BLaER1 treated with 17β-estradiol and CSF1 and Interleukin-3, amounts not matched to agents 10 nM and 100 nM (cell line): ENCODE measurements around the gene ADCY1.

Experiments
- H3K27ac ChIP-seq, 11 experiments: shearing (Covaris generic); formaldehyde crosslinking; 2 replicates each; pipeline ENCODE4 v1.8.1; 2022
- H3K27me3 ChIP-seq, 11 experiments: shearing (Covaris generic); formaldehyde crosslinking; 2 replicates each; pipeline ENCODE4 v1.8.1; 2022
- H3K36me3 ChIP-seq, 11 experiments: shearing (Covaris generic); formaldehyde crosslinking; 2 replicates each; pipeline ENCODE4 v1.8.1; 2022
- H3K4me1 ChIP-seq, 10 experiments: shearing (Covaris generic); formaldehyde crosslinking; 2 replicates each; pipeline ENCODE4 v1.8.1; 2022
- H3K4me2 ChIP-seq, 11 experiments: shearing (Covaris generic); formaldehyde crosslinking; 2 replicates each; pipeline ENCODE4 v1.8.1; 2022
- H3K4me3 ChIP-seq, 10 experiments: shearing (Covaris generic); formaldehyde crosslinking; 2 replicates each; pipeline ENCODE4 v1.8.1; 2022
- H3K9ac ChIP-seq, 11 experiments: shearing (Covaris generic); formaldehyde crosslinking; 2 replicates each; pipeline ENCODE4 v1.8.1; 2022
- H3K9me3 ChIP-seq, 11 experiments: shearing (Covaris generic); formaldehyde crosslinking; replicated peaks in 1 of 11; 2 replicates each; pipeline ENCODE4 v1.8.1; 2022
- H4K20me1 ChIP-seq, 11 experiments: shearing (Covaris generic); formaldehyde crosslinking; 2 replicates each; pipeline ENCODE4 v1.8.1; 2022
- Cebpa-rat ChIP-seq, 11 experiments: shearing (Covaris generic); IDR thresholded peaks; 2 replicates each; pipeline ENCODE4 v1.8.1; 2022

ADCY1 gene

DNA sequence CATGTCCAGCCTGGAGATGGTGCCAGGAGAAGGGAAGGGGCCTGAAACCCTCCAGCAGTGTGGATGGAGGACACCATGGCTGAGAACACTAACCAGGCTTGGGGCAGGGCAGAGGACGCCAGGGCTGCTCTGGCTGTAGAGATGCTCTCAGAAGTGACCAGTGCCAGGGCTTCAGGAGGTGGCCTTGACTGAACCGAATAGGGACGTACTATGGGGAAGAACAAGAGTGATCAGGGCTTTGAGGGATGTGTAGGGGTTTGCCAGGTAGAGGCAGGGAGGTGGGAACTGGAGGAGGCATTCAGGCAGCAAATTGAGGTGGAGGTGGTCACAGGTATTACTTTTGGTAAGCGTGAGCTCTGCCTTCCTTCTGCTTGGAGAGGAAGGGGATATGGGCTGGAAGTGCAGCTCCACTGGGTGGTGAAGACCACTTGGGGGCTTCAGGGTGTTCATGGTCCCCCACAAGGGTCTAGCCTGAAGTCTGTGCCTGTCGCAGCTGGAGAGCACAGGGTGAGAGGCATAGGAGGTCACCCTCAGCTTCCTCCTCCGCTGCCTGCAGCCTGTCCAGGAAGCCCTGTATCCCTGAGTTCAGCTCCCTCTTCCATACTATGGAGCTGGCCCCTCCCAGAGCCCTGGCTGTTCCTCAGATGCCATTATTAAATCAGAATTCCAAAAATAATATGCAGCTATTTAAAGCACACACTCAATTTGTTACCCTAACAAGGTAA lies 27.8 kb downstream of the ADCY1 start:
- Histone ChIP-seq H3K36me3 (no peaks in the 10 kb centered on the region), H3K27me3 (no peaks in the 10 kb centered on the region), H3K9me3 (peaks cover 0 to 14% (median 9%) of the 10 kb centered on the region in 11 experiments; a peak in 12 of 22 replicates), H3K9ac (no peak overlapping the region), H3K4me2 (no peak overlapping the region), H3K27ac (no peak overlapping the region), H4K20me1 (no peaks in the 10 kb centered on the region), H3K4me3 (no peak overlapping the region), H3K4me1 (peaks cover 0 to 7% (median 0%) of the 10 kb centered on the region in 10 experiments; a peak in 1 of 20 replicates)
- no peak for TF ChIP-seq Cebpa-rat (IDR thresholded peaks at IDR 0.05)

DNA sequence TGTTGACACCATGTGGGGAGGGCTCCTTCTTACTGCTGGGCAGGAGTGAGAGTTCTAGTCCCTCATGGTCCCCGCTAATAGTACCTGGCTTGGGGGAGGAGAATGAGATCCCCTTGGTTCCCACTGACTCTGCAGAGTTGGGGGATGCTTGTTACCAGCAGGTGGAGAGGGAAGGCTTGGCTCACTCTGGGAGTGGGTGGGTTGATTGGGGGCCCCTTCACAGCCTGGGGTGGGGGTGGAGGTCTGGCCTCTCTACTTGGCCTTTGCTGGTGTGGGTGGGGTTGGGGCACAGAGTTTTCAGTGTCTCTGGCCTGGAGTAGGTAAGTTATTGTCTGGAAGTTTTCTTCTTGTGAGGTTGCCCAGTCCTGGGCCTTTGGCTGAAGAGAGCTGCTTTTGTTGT lies 31.9 kb downstream of the ADCY1 start:
- no peaks in the 10 kb centered on the region for H4K20me1 ChIP-seq
- no peak overlapping the region for H3K9ac ChIP-seq
- H3K36me3 ChIP-seq: no peaks in the 10 kb centered on the region
- H3K27me3 ChIP-seq: no peaks in the 10 kb centered on the region
- no peak overlapping the region for H3K4me2 ChIP-seq
- no peak overlapping the region for H3K4me3 ChIP-seq
- TF ChIP-seq Cebpa-rat (IDR thresholded peaks at IDR 0.05): no peak
- no peak overlapping the region for H3K27ac ChIP-seq
- 0 out of 20 replicates have a peak, but pooled peaks cover 0 to 3% (median 0%) of the 10 kb centered on the region in 10 experiments for H3K4me1 ChIP-seq
- H3K9me3 ChIP-seq: peaks cover 19 to 44% (median 34%) of the 10 kb centered on the region in 11 experiments; a peak in 21 of 22 replicates

GRCh38 chr7:45606931-45607330 lies 32.8 kb downstream of the ADCY1 start:
- Histone ChIP-seq H3K27ac (no peak overlapping the region), H3K36me3 (peaks cover 0 to 3% (median 0%) of the 10 kb centered on the region in 11 experiments; a peak in 3 of 22 replicates), H3K4me2 (no peak overlapping the region), H3K9ac (no peak overlapping the region), H3K9me3 (peaks cover 21 to 47% (median 37%) of the 10 kb centered on the region in 11 experiments; a peak in 21 of 22 replicates), H3K4me1 (no peaks in the 10 kb centered on the region), H4K20me1 (no peaks in the 10 kb centered on the region), H3K27me3 (no peaks in the 10 kb centered on the region), H3K4me3 (no peak overlapping the region)
- TF ChIP-seq Cebpa-rat (IDR thresholded peaks at IDR 0.05): no peak

DNA sequence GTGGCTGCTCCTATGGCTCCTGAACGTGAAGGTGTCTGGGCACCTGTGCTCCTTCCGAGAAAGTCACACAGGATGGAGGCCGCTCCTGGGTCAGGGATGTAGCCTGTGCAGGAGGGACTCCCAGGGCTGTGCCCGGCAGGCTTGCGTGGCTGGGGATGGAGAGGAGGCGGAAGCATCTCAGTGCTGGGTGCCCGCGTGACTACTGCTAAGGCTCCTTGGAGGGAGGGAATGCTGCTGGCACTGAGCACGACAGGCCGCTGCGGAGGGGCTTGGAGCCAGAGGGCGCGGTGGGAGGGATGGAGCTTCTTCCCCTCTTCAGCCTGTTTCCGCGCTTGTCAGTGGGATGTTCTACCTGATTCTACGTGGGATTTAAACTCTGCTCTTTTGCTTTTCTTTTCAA lies 35.0 kb downstream of the ADCY1 start:
- no peaks in the 10 kb centered on the region for H3K27me3 ChIP-seq
- H3K4me1 ChIP-seq: no peaks in the 10 kb centered on the region
- no peaks in the 10 kb centered on the region for H4K20me1 ChIP-seq
- H3K4me3 ChIP-seq: no peak overlapping the region
- no peak overlapping the region for H3K4me2 ChIP-seq
- H3K36me3 ChIP-seq: peaks cover 0 to 20% (median 7%) of the 10 kb centered on the region in 11 experiments; a peak in 11 of 22 replicates
- no peak overlapping the region for H3K9ac ChIP-seq
- no peak for TF ChIP-seq Cebpa-rat (IDR thresholded peaks at IDR 0.05)
- no peak overlapping the region for H3K27ac ChIP-seq
- H3K9me3 ChIP-seq: peaks cover 43 to 65% (median 57%) of the 10 kb centered on the region in 11 experiments

DNA sequence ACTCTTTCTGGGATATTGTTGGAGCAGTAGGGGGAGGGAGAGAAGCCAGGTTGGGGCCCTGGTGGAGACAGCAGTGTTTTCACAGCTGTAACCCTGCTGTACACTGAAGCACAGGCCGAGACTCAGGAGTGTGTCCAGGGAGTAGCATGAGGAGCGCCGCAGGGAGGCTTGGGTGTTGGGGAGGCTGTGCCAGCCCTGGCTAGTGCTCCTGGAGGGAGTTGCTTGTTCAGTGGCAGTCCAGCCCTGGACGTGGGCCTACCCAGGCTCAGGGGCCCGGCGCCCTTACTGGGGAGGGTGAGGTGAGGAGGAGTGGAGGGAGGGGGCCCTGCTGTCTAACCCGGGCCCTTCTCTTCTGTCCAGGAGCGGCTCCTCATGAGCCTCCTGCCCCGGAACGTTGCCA lies 35.9 kb downstream of the ADCY1 start:
- Histone ChIP-seq H3K4me2 (no peak overlapping the region), H3K36me3 (peaks cover 0 to 20% (median 7%) of the 10 kb centered on the region in 11 experiments; a peak in 11 of 22 replicates), H3K27ac (no peak overlapping the region), H3K4me1 (no peaks in the 10 kb centered on the region), H3K9me3 (peaks cover 44 to 68% (median 60%) of the 10 kb centered on the region in 11 experiments), H3K4me3 (no peak overlapping the region), H4K20me1 (no peaks in the 10 kb centered on the region), H3K9ac (no peak overlapping the region), H3K27me3 (no peaks in the 10 kb centered on the region)
- TF ChIP-seq Cebpa-rat (IDR thresholded peaks at IDR 0.05): no peak

- Histone ChIP-seq H3K27ac (no peak overlapping the region), H3K36me3 (peaks cover 0 to 20% (median 7%) of the 10 kb centered on the region in 11 experiments; a peak in 12 of 22 replicates), H3K4me3 (no peak overlapping the region), H3K9me3 (peaks cover 48 to 75% (median 65%) of the 10 kb centered on the region in 11 experiments), H3K4me1 (no peaks in the 10 kb centered on the region), H3K9ac (no peak overlapping the region), H3K4me2 (no peak overlapping the region), H4K20me1 (no peaks in the 10 kb centered on the region), H3K27me3 (no peaks in the 10 kb centered on the region)
- TF ChIP-seq Cebpa-rat (IDR thresholded peaks at IDR 0.05): no peak
Measured at GRCh38 chr7:45610660-45611299, 36.6 kb downstream of the ADCY1 start.

- H3K9me3 ChIP-seq: peaks cover 51 to 68% (median 55%) of the 10 kb centered on the region in 11 experiments
Measured at GRCh38 chr7:45617166-45617565, 43.0 kb downstream of the ADCY1 start.

GRCh38 chr7:45622058-45622457 lies 47.9 kb downstream of the ADCY1 start:
- peaks cover 8 to 24% (median 17%) of the 10 kb centered on the region in 11 experiments for H3K9me3 ChIP-seq
- no peak overlapping the region for H3K4me2 ChIP-seq
- peaks cover 0 to 10% (median 0%) of the 10 kb centered on the region in 10 experiments; a peak in 1 of 20 replicates for H3K4me1 ChIP-seq
- no peak overlapping the region for H3K4me3 ChIP-seq
- no peak for TF ChIP-seq Cebpa-rat (IDR thresholded peaks at IDR 0.05)
- H3K9ac ChIP-seq: no peak overlapping the region
- H3K27me3 ChIP-seq: no peaks in the 10 kb centered on the region
- no peak overlapping the region for H3K27ac ChIP-seq
- H3K36me3 ChIP-seq: peaks cover 0 to 4% (median 0%) of the 10 kb centered on the region in 11 experiments; a peak in 1 of 22 replicates
- H4K20me1 ChIP-seq: no peaks in the 10 kb centered on the region

More at GRCh38 chr7:45617166-45617565, 43.0 kb downstream of the ADCY1 start:
- H3K9ac ChIP-seq: no peak overlapping the region
- 0 out of 20 replicates have a peak, but pooled peaks cover 0 to 4% (median 0%) of the 10 kb centered on the region in 10 experiments for H3K4me1 ChIP-seq
- no peaks in the 10 kb centered on the region for H3K27me3 ChIP-seq
- no peak overlapping the region for H3K27ac ChIP-seq
- TF ChIP-seq Cebpa-rat (IDR thresholded peaks at IDR 0.05): no peak
- peaks cover 0 to 22% (median 7%) of the 10 kb centered on the region in 11 experiments; a peak in 13 of 22 replicates for H3K36me3 ChIP-seq
- no peaks in the 10 kb centered on the region for H4K20me1 ChIP-seq
- no peak overlapping the region for H3K4me2 ChIP-seq
- no peak overlapping the region for H3K4me3 ChIP-seq

GRCh38 chr7:45623157-45623556 lies 49.0 kb downstream of the ADCY1 start:
- Histone ChIP-seq H3K27me3 (no peaks in the 10 kb centered on the region), H3K36me3 (no peaks in the 10 kb centered on the region), H4K20me1 (no peaks in the 10 kb centered on the region), H3K4me3 (no peak overlapping the region), H3K9me3 (peaks cover 0 to 13% (median 9%) of the 10 kb centered on the region in 11 experiments; a peak in 11 of 22 replicates), H3K4me1 (peaks cover 0 to 10% (median 0%) of the 10 kb centered on the region in 10 experiments; a peak in 1 of 20 replicates), H3K27ac (no peak overlapping the region), H3K4me2 (no peak overlapping the region), H3K9ac (no peak overlapping the region)
- TF ChIP-seq Cebpa-rat (IDR thresholded peaks at IDR 0.05): no peak
